Parathyroid adenoma (tissue), 2 donors: ENCODE results near the gene DXO.

Source experiments
- H2AFZ ChIP-seq: fragments of 300-600 bp; sonication (generic); one replicate; pipeline ENCODE4 v1.7.0; 2017; ENCODE audit warnings: antibody characterized with exemption, mild to moderate bottlenecking
- H3K27ac ChIP-seq: fragments of 300-600 bp; sonication (generic); one replicate; pipeline ENCODE4 v1.7.0; 2017
- H3K27me3 ChIP-seq: fragments of 300-600 bp; sonication (generic); one replicate; pipeline ENCODE4 v1.7.0; 2017; ENCODE audit warnings: low read length; ENCODE audit not compliant: control insufficient read depth, insufficient read depth
- H3K36me3 ChIP-seq: fragments of 300-600 bp; sonication (generic); one replicate; pipeline ENCODE4 v1.7.0; 2017; ENCODE audit warnings: low read length; ENCODE audit not compliant: control insufficient read depth, insufficient read depth
- H3K4me1 ChIP-seq: fragments of 300-600 bp; sonication (generic); one replicate; pipeline ENCODE4 v1.7.0; 2017; ENCODE audit warnings: control low read depth
- H3K4me2 ChIP-seq: fragments of 300-600 bp; sonication (generic); one replicate; pipeline ENCODE4 v1.7.0; 2017; ENCODE audit warnings: low read length
- H3K4me3 ChIP-seq: fragments of 300-600 bp; sonication (generic); one replicate; pipeline ENCODE4 v1.7.0; 2017; ENCODE audit warnings: low read depth, low read length
- H3K79me2 ChIP-seq: fragments of 300-600 bp; sonication (generic); one replicate; pipeline ENCODE4 v1.7.0; 2017; ENCODE audit warnings: control low read depth
- H3K9ac ChIP-seq: fragments of 300-600 bp; sonication (generic); one replicate; pipeline ENCODE4 v1.7.0; 2017; ENCODE audit warnings: mild to moderate bottlenecking
- H3K9me3 ChIP-seq: fragments of 300-600 bp; sonication (generic); one replicate; pipeline ENCODE4 v1.7.0; 2017; ENCODE audit warnings: low read length; ENCODE audit not compliant: control insufficient read depth
- TF ChIP-seq, protein P1 (sequence below): fragments of 300-600 bp; sonication (generic); IDR thresholded peaks from one replicate; pipeline ENCODE4 v1.7.0; 2017; ENCODE audit warnings: antibody characterized with exemption, mild to moderate bottlenecking
- donor health status: primary hyperparathyroidism.

DXO gene

GRCh38 chr6:31948753-31949413 is 23.1 kb downstream of the DXO start:
- TF ChIP-seq, protein P1, sequence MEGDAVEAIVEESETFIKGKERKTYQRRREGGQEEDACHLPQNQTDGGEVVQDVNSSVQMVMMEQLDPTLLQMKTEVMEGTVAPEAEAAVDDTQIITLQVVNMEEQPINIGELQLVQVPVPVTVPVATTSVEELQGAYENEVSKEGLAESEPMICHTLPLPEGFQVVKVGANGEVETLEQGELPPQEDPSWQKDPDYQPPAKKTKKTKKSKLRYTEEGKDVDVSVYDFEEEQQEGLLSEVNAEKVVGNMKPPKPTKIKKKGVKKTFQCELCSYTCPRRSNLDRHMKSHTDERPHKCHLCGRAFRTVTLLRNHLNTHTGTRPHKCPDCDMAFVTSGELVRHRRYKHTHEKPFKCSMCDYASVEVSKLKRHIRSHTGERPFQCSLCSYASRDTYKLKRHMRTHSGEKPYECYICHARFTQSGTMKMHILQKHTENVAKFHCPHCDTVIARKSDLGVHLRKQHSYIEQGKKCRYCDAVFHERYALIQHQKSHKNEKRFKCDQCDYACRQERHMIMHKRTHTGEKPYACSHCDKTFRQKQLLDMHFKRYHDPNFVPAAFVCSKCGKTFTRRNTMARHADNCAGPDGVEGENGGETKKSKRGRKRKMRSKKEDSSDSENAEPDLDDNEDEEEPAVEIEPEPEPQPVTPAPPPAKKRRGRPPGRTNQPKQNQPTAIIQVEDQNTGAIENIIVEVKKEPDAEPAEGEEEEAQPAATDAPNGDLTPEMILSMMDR, result no peak
- H3K36me3 ChIP-seq, result no peaks in the 10 kb centered on the region
- no peak overlapping the region for H3K4me3 ChIP-seq
- no peak overlapping the region for H3K4me2 ChIP-seq
- H3K9me3 ChIP-seq, result no peaks in the 10 kb centered on the region
- H3K27ac ChIP-seq, result peak overlapping the region; percentile 94
- H3K9ac ChIP-seq, result no peak overlapping the region
- H3K4me1 ChIP-seq, result peaks cover 50% of the 10 kb centered on the region
- H3K79me2 ChIP-seq, result peaks cover 6% of the 10 kb centered on the region
- no peaks in the 10 kb centered on the region for H3K27me3 ChIP-seq
- no peak overlapping the region for H2AFZ ChIP-seq

GRCh38 chr6:31948306-31948705 is 23.6 kb downstream of the DXO start:
- Histone ChIP-seq H2AFZ (no peak overlapping the region), H3K79me2 (peaks cover 6% of the 10 kb centered on the region), H3K27ac (peak overlapping the region; percentile 94), H3K9ac (no peak overlapping the region), H3K4me3 (no peak overlapping the region), H3K4me2 (no peak overlapping the region), H3K9me3 (no peaks in the 10 kb centered on the region), H3K36me3 (no peaks in the 10 kb centered on the region), H3K4me1 (peaks cover 50% of the 10 kb centered on the region), H3K27me3 (no peaks in the 10 kb centered on the region)
- TF ChIP-seq, protein P1, result no peak

DNA sequence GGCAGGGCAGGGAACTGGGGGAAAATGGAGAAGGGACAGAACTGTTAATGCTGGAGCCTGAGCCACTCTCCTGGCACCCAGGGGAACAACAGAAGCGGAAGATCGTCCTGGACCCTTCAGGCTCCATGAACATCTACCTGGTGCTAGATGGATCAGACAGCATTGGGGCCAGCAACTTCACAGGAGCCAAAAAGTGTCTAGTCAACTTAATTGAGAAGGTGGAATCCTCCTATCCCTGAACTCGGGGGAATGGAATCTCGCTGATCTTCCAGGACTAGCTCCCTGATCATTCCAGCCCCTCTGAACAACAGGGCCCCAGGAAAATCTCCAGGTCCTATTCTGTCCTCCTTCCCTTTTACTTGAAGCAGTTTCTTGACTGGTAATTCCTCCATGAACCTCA is 24.1 kb downstream of the DXO start:
- H2AFZ ChIP-seq, result no peak overlapping the region
- no peak overlapping the region for H3K4me2 ChIP-seq
- H3K9ac ChIP-seq, result no peak overlapping the region
- H3K4me3 ChIP-seq, result no peak overlapping the region
- no peaks in the 10 kb centered on the region for H3K9me3 ChIP-seq
- H3K36me3 ChIP-seq, result no peaks in the 10 kb centered on the region
- peaks cover 6% of the 10 kb centered on the region for H3K79me2 ChIP-seq
- H3K27ac ChIP-seq, result peak overlapping the region; percentile 94
- TF ChIP-seq, protein P1, result no peak
- H3K4me1 ChIP-seq, result peaks cover 50% of the 10 kb centered on the region
- H3K27me3 ChIP-seq, result no peaks in the 10 kb centered on the region

- Histone ChIP-seq H2AFZ (no peak overlapping the region), H3K27me3 (no peaks in the 10 kb centered on the region), H3K79me2 (peaks cover 6% of the 10 kb centered on the region), H3K4me1 (peaks cover 48% of the 10 kb centered on the region), H3K36me3 (no peaks in the 10 kb centered on the region), H3K27ac (peak overlapping the region; percentile 94), H3K4me2 (no peak overlapping the region), H3K9me3 (no peaks in the 10 kb centered on the region), H3K4me3 (no peak overlapping the region), H3K9ac (no peak overlapping the region)
- TF ChIP-seq, protein P1, result no peak
These were observed 24.8 kb downstream of the DXO start for GRCh38 chr6:31947070-31947675.
